Hepatocyte (in vitro differentiated cells): ENCODE measurements around the gene CACHD1.

Experiments
- EZH2 ChIP-seq: fragments of 200-600 bp; sonication (generic); IDR thresholded peaks from 2 replicates; pipeline ENCODE4 v1.6.1; 2016; ENCODE audit warnings: antibody characterized with exemption, mild to moderate bottlenecking, borderline replicate concordance
- TF ChIP-seq, protein P1 (sequence below): fragments of 200-600 bp; sonication (generic); IDR thresholded peaks from 2 replicates; pipeline ENCODE4 v1.5.1; 2016; ENCODE audit warnings: antibody characterized with exemption, mild to moderate bottlenecking; ENCODE audit not compliant: poor library complexity

DNA sequence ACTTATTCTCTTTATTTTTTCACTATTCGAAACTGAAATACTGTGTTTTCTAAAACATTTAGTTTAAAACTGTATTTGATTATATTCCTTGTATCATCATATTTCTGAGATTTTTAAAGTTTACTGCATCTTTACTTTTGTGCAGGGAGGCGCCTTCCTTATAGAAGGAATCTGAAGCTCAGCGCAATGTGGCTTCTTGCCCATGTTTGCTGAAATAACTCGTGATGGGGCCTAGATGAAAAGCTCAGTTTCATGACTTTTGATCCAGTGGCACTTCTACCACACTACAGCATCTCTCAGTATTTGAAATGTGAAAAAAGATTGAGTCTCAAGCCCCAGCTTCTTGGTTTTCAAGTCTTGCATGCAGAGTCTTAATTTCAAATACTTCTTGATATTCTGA is 28.4 kb downstream of the CACHD1 start:
- TF ChIP-seq, protein P1, sequence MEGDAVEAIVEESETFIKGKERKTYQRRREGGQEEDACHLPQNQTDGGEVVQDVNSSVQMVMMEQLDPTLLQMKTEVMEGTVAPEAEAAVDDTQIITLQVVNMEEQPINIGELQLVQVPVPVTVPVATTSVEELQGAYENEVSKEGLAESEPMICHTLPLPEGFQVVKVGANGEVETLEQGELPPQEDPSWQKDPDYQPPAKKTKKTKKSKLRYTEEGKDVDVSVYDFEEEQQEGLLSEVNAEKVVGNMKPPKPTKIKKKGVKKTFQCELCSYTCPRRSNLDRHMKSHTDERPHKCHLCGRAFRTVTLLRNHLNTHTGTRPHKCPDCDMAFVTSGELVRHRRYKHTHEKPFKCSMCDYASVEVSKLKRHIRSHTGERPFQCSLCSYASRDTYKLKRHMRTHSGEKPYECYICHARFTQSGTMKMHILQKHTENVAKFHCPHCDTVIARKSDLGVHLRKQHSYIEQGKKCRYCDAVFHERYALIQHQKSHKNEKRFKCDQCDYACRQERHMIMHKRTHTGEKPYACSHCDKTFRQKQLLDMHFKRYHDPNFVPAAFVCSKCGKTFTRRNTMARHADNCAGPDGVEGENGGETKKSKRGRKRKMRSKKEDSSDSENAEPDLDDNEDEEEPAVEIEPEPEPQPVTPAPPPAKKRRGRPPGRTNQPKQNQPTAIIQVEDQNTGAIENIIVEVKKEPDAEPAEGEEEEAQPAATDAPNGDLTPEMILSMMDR = no peak
- TF ChIP-seq EZH2 = no peak
